ENCODE results near the gene ASAP3.

The ASAP3 gene

GRCh38 chr1:23485002-23485332 is 988 bp upstream of the ASAP3 start:
- in situ Hi-C loops (cut with MboI; ENCODE audit: low sequenced_read_pairs, unreplicated experiment), result no loop called here
- DNase-seq (ENCODE audit: low spot score), result no peak
- TF ChIP-seq CTCF (IDR thresholded peaks at IDR 0.05; ENCODE audit: borderline replicate concordance, control extremely low read depth, extremely low read depth, insufficient read depth, missing control alignments), result no peak

- in situ Hi-C loops (cut with MboI; ENCODE audit: low sequenced_read_pairs, unreplicated experiment), result no loop called here
- DNase-seq (ENCODE audit: low spot score), result peak; percentile 93
- TF ChIP-seq CTCF (IDR thresholded peaks at IDR 0.05; ENCODE audit: borderline replicate concordance, control extremely low read depth, extremely low read depth, insufficient read depth, missing control alignments), result no peak
Observed at GRCh38 chr1:23484253-23485001, 448 bp upstream of the ASAP3 start.

- DNase-seq (ENCODE audit: low spot score), result no peak
- in situ Hi-C loops (cut with MboI; ENCODE audit: low sequenced_read_pairs, unreplicated experiment), result no loop called here
- no peak for TF ChIP-seq CTCF (IDR thresholded peaks at IDR 0.05; ENCODE audit: borderline replicate concordance, control extremely low read depth, extremely low read depth, insufficient read depth, missing control alignments)
Observed at GRCh38 chr1:23481904-23482303, 2.1 kb downstream of the ASAP3 start.

- DNase-seq (ENCODE audit: low spot score), result no peak
- in situ Hi-C loops (cut with MboI; ENCODE audit: low sequenced_read_pairs, unreplicated experiment), result no loop called here
Observed at GRCh38 chr1:23481026-23481597, 2.9 kb downstream of the ASAP3 start.

GRCh38 chr1:23480187-23481025 is 3.6 kb downstream of the ASAP3 start:
- no peak for DNase-seq (ENCODE audit: low spot score)
- in situ Hi-C loops (cut with MboI; ENCODE audit: low sequenced_read_pairs, unreplicated experiment), result no loop called here
- TF ChIP-seq CTCF (IDR thresholded peaks at IDR 0.05; ENCODE audit: borderline replicate concordance, control extremely low read depth, extremely low read depth, insufficient read depth, missing control alignments), result no peak

More at GRCh38 chr1:23481026-23481597, 2.9 kb downstream of the ASAP3 start:
- no peak for TF ChIP-seq CTCF (IDR thresholded peaks at IDR 0.05; ENCODE audit: borderline replicate concordance, control extremely low read depth, extremely low read depth, insufficient read depth, missing control alignments)

- in situ Hi-C loops (cut with MboI; ENCODE audit: low sequenced_read_pairs, unreplicated experiment), result no loop called here
- no peak for DNase-seq (ENCODE audit: low spot score)
- no peak for TF ChIP-seq CTCF (IDR thresholded peaks at IDR 0.05; ENCODE audit: borderline replicate concordance, control extremely low read depth, extremely low read depth, insufficient read depth, missing control alignments)
Observed at GRCh38 chr1:23479666-23479941, 4.4 kb downstream of the ASAP3 start.
